GM19099 (cell line): ENCODE data around the gene GPR162.

Source experiments
- POLR2A ChIP-seq: IDR thresholded peaks from 3 replicates; pipeline ENCODE4 v1.6.1; 2011; ENCODE audit warnings: low read depth; ENCODE audit not compliant: insufficient read length; ENCODE audit errors: extremely low read depth

GPR162 gene

DNA sequence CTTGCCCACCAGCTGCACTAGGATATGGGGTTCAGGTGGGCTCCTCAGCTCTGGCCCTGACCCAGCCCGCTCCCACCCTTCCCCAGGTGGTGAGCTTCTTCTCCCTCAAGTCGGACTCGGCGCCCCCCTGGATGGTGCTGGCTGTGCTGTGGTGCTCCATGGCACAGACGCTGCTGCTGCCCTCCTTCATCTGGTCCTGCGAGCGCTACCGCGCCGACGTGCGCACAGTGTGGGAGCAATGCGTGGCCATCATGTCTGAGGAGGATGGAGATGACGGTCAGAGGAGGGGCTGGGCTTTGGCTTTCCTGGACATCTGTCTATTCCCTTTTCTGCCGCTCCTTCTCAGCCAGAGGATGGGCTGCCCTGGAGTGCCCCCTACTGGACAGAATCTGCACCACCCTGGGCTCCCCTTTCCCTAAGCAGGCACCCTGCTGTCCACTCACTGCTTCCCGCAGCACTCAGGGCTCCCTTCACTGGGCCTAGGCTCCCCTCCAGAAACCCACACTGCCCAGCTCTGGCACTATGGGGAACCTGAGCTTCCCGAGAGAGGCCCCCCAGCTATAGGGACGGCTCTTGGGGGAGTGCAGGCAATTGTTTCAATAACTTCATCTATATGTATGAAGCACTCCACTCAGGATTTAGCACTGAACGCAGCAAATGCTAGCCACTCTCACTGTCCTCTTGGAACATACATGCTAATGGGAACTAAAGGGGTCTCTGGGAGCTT, 3.9 kb downstream of the GPR162 start:
- no peak for TF ChIP-seq POLR2A

DNA sequence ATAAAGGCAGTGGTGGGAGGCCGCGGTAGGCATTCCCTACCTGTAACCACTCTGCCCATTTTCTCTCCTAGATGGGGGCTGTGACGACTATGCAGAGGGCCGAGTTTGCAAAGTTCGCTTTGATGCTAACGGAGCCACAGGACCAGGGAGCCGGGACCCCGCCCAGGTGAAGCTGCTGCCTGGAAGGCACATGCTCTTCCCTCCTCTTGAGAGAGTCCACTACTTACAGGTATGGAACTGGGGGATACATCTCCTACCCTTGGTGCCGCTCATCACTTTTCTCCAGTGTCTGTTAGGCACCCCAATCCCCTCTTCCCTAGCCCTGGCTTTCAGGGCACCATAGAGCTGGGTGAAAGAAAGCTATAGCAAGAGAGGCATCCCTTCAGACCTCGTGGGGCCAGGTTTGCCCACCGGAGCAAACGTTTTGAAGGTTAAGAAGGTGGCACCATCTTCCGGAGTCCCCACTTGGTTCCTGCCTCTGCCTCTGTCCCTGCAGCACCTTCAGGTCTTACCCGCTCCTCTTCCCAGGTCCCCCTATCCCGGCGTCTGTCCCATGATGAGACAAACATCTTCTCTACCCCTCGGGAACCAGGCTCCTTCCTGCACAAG, 4.6 kb downstream of the GPR162 start:
- no peak for TF ChIP-seq POLR2A

- TF ChIP-seq POLR2A = no peak
Observed at GRCh38 chr12:6826734-6827436, 5.3 kb downstream of the GPR162 start.

GRCh38 chr12:6827437-6827911, 5.9 kb downstream of the GPR162 start:
- no peak for TF ChIP-seq POLR2A

- no peak for TF ChIP-seq POLR2A
Observed at GRCh38 chr12:6827982-6828780, 6.6 kb downstream of the GPR162 start, which contains the start of gene P3H3. Gene P3H3, plus strand, starts transcription at chr12:6828407. Its CDS starts 34 bp downstream, at chr12:6828441.

GRCh38 chr12:6828781-6829535, 7.3 kb downstream of the GPR162 start:
- TF ChIP-seq POLR2A = no peak

GRCh38 chr12:6829536-6830220, 8.1 kb downstream of the GPR162 start:
- TF ChIP-seq POLR2A = no peak

- TF ChIP-seq POLR2A = no peak
Observed at GRCh38 chr12:6830286-6830890, 8.8 kb downstream of the GPR162 start.

- no peak for TF ChIP-seq POLR2A
Observed at GRCh38 chr12:6830999-6831398, 9.4 kb downstream of the GPR162 start.

GRCh38 chr12:6831450-6831995, 9.9 kb downstream of the GPR162 start:
- TF ChIP-seq POLR2A = no peak

DNA sequence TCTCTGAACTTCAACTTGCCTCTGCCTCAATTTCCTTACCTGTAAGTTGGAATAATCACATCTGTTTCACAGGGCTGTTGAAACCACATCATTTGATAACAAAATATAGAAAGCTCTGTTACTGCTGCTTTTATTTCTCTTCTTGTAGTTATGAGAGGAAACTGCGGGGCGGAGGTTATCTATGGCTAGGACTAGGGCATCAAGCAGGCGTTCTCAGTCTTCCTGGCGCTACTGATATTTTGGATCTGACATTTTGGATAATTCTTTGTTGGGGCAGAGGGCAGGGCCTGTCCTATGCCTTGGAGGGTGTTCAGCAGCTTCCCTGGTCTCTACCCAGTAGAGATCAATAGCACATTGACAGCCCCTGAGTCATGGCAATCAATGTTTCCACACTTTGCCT, 10.5 kb downstream of the GPR162 start:
- no peak for TF ChIP-seq POLR2A

- no peak for TF ChIP-seq POLR2A
Observed at GRCh38 chr12:6833189-6833890, 11.7 kb downstream of the GPR162 start.
